HG02642 (cell line): ENCODE measurements around the gene SLC2A1.

ENCODE experiments used
- ATAC-seq: cut with Tn5 transposase; IDR thresholded peaks from one replicate; pipeline ENCODE4 v1.9.1; 2021; ENCODE audit warnings: mild to moderate bottlenecking; ENCODE audit not compliant: unreplicated experiment, poor library complexity

Gene SLC2A1

DNA sequence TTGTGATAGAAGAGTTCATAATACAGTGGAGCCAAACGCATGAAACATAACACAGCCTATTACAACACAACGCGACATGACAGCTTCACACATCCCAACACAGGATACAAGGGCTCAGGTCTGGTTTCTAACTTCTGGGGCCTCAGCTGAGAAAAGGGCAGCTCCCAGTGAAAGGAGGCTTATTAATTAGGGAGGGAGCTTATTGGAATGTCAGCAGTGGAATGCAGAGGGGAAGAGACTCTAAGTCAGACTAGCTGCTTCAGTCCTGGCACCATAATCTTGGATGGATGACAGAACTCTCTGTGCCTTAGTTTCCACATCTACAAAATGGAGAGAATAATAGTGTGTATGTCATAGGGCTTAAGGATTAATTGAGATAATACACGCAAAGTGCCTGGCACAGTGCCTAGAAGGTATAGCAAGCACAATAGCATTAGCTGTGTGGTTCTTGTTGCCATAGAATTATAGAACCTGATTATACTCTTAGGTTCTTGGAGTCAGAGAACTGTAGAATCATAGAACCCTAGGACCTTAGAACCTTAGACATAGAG is 22.7 kb upstream of the SLC2A1 start:
- no peak for ATAC-seq

DNA sequence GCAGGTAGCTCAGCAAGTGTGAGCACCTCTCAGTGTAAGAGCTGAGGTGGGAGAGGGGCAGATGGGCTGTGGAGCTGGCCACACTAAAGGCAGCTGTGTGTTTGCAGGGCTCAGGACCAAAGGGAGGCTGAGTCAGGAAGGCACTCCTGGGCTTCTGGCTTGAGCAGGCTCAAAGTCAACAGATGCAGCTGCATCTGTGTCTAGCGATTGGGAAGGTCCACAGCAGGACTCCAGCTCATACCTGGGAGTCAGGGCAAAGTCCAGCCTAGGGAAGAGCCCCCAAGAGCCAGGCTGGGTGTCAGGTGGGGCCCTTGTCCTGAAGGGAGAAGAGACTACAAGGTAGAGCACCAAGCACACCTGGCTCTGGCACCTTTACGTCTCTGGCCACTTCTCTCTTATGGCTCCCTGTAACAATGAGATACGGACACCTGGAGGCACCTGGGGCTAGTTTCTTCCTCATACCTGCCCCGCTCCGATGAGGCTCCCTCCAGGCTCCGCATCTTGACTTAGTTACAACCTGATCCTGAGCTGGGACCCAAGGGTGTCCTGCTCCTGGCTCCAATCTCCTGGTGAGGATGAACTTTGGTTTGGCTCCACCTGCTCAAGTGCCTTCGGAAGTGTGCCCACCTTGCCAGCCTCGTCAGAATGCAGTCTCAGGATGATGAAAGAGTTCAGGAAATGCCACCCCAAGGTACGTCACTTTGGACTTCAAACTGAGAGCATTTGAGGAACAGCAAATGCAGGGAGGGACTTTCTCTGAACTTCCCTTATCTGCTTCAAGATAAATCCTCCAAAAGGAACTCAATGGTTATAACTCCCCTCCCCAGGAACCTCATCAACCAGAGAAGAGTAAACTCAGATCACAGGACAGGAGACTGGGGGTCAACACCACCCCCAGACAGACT is 21.5 kb upstream of the SLC2A1 start:
- ATAC-seq = no peak

DNA sequence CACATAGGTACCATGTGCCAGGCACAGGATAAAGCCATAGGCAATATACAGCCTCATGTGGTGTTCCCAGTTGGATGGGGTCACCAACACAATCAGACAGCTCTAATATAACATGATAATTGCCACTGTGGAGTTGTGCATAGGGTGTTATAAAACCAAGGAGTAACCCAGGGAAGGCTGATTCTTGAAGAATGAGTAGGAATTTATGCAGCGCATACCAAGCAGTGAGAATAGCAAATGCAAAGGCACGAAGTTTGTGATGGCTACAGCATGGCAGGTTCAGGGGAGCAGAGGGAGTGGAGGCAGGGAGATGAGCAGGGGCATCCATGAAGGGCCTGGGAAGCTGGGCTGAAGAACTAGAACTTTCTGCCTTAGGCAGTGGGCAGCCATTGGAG is 20.4 kb upstream of the SLC2A1 start:
- ATAC-seq = no peak

DNA sequence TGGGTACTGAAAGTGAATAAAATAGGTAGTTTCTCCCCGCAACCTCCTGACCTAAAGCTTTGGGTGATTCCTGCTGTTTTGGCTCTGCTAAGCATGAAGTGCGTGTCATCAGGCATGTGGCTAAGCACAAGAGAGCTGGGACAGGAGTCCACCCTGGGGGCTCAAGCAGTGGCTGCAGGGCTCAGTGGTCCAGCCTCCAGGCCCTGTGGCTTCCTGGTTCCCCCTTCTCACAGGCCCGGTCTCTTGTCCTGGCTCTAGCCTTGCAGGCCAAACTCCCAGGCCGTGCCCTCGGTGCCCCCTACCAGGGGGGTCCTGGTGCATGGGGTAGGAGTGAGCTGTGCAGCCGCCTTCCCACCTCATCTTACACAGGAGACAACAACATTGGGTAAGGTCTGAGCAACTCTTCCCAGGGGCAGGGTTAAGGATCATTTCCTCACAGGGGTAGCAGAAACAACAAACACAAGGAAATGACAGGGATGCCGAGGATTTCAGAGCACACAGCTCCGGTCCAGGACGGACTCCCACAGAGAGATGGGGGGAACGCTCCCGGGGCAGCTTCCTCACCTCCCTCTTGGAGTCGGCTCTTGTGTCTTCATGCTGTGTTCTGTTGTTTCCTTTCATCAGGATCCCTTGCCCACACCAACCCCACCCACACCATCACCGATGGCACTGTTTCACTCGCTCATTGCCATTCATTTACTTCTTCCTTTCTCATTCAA is 19.8 kb upstream of the SLC2A1 start:
- no peak for ATAC-seq

DNA sequence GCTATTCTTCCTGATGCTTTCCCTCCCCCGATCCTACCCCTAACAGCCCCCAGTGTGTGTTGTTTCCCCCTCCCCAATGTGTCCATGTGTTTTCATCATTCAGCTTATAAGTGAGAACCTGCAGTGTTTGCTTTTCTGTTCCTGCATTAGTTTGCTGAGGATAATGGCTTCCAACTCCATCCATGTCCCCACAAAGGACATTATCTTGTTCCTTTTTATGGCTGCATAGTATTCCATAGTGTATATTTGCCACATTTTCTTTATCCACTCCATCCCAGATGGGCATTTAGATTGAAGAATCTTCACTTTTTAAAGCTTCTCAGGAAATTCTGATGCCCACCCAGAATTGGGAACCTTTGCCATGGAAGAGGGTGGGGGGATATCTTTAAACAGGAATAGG is 19.0 kb upstream of the SLC2A1 start:
- ATAC-seq = no peak

DNA sequence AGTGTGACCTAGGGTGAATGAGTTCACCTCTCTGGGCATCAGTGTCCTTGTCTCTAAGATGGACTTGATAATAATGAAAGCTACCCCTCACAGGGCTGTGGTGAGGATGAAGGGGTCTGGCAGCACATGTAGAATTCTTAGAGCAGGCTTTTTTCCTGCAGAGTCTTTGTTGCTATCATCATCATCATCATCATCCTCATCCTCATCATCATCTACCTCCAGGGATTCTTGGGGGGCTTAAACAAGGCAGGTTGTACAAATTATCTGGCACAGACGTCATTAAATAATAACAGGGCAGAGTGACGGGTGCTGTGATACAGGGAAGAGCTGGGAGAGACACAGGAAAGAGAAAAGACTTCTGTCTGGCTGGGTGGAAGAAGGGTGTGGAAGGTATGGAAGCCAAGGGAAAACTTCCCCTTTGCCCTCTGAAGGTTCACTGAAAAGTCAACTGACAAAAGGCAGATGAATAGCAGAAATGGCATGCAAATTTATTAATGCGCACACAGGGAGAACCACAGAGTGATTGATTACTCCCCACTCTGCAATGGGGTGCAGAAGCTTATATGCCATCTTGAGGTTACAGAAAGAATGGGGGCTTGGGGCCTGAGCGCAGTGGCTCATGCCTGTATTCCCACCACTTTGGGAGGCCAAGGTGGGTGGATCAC is 17.0 kb upstream of the SLC2A1 start:
- ATAC-seq = no peak

DNA sequence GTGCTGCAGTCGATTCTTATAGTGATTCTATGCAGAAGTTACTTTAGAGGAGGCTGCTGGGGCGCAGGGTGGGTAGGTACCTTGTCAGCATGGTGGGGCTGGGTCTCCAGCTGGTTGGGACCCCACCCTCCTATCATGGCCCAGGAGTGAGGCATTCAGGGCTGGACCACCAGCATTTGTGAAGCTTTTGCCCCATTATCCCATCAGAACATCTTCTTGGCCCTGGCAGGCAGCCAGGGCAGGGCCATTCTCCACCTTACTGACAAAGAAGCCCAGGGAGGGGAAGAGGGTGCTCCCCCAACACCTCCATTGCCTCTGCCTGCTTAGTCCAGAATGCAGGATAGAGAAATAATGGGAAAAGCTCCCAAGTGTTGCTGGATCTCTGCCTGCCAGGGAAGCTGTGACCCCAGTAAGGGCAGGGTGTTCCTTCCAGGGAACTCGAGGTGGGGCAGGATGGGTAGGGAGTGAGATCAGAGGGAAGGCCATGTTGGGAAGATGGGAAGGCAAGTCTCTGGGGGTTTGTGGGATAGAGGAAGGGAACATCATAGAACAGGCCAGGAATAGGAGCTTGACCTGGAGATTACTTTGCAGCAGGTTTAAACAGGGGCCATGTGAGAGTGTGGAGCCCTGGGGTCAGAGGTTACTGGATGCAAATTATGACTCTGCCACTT is 16.2 kb upstream of the SLC2A1 start:
- ATAC-seq = no peak

DNA sequence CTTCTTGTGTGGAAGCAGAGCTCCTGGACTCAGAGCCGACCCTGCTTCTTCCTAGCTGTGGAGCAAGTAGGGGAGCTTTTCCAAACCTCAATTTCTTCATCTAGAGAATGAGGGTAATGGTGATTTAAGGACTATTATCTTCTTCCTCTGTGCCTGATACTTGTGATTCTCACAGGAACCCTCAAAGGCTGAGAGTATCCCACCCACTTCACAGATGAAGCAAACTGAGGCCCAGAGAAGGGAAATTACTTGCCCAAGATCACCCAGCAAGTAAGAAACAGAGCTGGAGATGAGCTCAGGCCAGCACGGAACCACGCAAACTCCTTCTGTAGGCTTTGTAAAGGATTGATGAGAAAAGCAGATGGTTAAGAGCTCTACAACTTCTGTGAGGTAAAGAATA is 15.1 kb upstream of the SLC2A1 start:
- no peak for ATAC-seq

DNA sequence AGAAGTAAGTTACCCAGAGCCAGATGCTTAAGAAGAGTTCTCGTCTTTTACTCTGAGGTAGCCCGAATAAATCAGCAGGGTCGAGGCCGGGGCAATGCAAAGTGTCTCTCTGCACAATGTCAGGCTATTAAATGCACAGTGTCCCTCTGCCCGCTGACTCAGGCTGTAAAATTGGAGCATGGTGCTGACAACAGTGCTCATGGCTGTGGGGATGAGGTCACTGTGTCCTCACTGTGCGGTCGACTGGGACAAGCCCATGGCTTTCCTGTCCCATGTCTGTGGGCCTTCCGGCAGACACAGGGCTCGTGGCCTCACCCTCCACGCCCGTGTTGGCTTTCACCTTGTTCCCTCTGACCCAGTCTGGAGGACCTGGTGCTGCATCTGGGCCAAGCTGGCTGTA is 14.6 kb upstream of the SLC2A1 start:
- no peak for ATAC-seq

DNA sequence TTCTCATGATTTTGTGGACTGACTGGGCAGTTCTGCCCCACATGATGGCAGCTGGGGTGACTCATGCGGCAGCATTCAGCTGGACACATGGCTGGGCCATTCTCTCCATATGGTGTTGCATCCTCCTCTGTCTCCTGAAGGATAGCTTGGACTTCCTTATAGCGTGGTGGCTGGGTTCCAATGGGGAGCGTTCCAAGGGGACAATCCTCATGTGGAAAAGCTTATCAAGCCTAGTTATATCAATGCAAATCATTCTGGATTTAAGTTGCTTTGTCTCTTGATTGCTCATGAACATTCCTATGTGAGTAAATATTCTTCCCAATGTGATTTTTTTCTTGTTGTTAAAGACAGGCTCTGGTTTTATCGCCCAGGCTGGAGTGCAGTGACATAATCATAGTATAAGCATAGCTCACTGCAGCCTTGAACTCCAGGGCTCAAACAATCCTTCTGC is 13.2 kb upstream of the SLC2A1 start:
- no peak for ATAC-seq

DNA sequence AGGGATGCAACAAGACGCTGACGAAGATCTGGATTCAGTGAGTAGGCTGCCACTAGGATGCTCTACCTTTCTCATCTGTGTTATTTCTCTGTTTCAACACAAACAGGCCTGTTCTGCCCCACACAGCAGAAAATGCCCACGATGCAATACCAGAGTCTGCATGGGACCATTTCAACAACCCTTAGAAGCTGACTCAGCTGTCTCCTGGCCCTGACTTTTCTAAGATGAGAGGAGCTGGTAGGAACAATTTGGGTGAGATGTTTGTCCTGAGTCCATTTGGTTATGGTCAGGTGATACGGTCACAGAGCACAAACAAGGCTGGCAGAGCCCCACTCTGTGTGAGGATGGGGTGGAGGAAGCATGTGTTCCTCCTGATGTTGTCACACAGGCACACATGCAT is 11.5 kb upstream of the SLC2A1 start:
- no peak for ATAC-seq

DNA sequence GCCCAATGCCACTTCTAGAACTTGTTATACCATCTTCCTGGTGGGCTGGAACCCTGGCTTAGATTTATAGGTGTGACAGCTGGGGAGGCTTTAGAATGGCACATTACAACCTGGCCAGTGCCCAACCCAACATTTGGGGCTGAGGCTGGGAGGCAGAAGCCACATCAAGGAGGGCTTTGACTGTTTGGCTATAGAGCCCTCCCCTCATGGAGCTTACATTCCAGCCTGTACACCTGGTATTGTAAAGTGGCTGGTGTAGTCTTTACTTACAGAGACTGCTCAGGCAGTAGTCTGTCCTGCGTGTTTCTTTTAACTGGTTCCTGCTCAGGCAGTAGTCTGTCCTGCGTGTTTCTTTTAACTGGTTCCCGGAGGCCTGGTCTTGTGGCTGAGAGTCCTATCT is 10.0 kb upstream of the SLC2A1 start:
- no peak for ATAC-seq

DNA sequence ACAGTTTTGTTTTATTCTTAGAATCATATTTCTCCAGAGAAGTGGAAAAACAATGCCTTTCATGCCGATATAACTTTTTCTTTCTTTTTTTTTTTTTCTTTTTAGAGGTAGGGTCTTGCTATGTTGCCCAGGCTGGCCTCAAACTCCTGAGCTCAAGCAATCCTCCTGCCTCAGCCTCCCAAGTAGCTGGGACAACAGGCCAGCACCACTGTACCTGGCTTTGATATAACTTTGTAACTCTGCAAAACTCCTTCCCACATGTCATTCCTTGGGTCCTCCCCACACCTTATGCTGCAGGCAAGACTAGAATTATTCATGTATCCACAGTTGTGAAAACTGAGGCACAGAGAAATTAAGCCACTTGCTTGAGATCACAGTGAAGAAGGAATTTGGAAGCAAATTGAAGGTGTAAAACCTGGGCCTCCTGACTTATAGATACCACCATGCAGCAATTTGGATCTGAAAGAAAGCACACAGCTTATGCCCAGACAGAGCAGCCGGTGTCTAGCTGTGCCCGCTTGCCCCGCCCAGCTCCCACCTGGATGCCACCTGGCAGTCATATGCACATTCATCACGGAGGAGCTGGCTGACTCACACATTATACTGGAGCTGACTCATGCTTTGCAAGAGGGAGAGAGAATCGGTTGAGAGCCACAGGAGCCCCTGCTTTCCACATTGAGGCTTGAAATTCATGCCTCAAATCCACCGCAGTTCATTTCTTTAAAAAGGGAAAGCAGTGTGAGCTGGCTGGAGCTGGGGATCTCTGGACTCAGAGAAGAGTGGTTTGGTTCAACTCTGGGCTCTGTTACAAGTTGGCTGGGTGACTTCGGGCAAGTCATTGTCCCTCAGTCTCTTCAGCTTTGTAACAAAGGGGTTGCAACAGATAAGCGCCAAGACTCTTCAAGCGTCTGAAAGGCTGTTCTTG is 8.3 kb upstream of the SLC2A1 start:
- ATAC-seq = no peak

DNA sequence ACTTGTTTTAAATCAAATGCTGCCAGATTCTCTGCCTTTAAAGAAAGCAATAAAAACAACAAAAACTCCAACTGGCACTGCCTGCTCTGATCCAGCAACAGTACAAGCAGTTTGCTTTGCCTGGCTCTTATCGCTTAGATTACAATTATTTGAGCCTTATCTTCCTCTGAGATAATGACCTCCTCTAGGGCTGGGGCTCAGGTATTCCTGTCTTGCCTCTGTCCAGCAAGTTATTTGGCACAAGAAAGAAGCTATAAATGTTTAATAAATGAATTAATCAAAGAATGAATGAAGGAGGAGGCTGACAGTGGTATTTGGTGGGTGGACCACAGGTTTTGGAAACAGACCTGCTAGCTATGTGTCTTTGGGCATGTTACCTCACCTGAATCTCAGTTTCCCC is 6.7 kb upstream of the SLC2A1 start:
- no peak for ATAC-seq

DNA sequence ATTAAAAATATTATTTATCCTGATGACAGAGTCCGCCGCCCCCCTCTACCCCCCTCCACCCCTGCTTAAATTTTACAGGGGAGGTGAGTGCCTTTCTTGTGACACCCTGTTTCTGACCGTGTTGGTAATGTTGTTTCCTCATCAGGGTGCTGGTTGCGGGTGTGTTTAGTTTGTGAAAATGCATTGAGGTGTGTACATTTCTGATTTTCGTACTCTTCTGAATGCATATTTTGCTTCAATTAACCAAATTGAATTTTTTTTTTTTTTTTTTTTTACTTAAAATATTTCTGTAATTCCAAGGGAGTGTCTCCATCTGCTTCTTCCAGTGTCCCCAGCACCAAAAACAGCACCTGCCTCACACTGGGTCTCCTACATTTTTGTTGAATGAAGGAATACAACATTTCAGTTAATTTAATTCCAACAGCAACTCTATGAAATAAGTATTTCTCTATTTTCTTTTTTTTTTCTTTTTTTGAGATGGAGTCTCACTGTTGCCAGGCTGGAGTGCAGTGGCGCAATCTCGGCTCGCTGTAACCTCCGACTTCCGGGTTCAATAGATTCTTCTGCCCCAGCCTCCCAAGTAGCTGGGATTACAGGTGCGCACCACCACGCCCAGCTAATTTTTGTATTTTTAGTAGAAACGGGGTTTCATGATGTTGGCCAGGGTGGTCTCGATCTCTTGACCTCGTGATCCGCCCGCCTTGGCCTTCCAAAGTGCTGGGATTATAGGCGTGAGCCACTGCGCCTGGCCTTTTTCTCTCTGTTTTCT is 5.6 kb upstream of the SLC2A1 start:
- no peak for ATAC-seq

DNA sequence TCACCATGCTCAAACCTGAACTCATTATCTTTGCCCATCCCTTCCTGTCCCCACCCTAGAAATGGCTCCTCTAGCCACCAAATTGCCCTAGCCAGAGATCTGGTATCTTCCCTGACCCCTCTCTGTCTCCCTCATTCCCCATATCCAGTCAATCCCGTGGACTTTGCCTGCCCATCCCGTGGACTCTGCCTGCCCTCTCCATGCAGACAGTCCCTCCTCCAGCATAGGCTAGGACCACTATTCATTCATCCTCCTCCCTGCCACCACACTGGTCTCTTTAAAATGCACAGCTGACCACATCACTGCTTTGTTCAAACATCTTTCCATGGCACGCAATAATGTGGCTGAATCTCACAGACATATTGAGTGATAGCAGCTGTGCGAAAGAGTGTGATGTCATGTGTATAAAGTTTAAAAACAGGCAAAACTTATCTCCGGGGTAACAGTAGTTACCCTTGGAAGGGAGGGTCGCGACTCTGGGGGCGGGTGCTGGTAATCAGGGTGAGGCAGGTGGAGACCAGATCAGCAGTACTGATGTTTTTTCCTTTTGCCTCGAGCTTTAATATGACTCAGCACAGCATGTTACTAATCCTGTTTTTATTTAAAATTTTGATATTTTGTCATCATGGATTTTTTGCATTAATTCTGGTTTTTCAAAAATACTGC is 4.8 kb upstream of the SLC2A1 start:
- ATAC-seq = no peak

DNA sequence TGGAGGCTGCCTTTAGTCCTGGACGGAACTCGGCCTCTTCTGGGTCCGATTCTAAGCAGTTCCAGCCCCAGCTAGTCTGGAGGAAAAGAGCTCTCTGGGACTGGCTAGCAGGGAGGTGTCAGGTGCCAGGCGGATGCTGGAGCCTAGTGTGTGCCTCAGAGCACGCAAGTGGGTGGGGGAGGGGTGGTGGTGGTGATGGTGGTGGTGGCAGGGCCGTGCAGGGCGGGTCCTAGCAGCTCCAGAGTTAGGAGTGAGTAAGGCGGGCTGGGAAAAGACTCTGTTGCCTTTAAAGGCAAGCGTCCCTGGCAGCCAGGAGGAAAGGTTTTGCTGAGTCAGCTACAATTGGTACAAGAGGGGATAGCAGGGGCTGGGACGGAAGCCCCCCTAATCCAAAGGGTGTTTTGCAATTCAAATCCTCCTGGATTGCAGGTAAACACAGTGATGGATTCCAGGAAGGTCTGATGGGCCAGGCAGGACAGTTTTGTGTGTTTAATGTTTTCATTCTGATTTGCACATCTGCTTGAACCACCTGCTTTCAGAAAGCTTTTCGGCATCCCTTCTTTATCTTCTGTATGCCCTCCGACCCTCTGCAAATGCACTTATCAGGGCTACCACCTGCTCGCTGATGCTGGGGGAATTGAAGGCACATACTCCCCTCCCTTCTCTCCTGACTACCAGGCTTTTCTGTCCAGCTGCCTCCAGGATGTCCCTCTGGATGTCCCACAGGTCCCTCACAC is 4.1 kb upstream of the SLC2A1 start:
- no peak for ATAC-seq
